SK-N-SH treated with all-trans-retinoic acid at 6 μM for 48 hours (cell line): ENCODE data around the gene GTF2IRD1.

Experiments used
- ARNTL ChIP-seq: fragments of 450-650 bp; formaldehyde crosslinking; IDR thresholded peaks from 2 replicates; pipeline ENCODE4 v1.5.0; 2020; ENCODE audit warnings: low read depth, mild to moderate bottlenecking, moderate library complexity, borderline replicate concordance
- BACH2 ChIP-seq: fragments of 250-450 bp; sonication (Bioruptor Pico); IDR thresholded peaks from 2 replicates; pipeline ENCODE4 v1.9.0; 2021; ENCODE audit warnings: mild to moderate bottlenecking, borderline replicate concordance
- ESRRG ChIP-seq: fragments of 250-450 bp; sonication (Bioruptor Pico); IDR thresholded peaks from 2 replicates; pipeline ENCODE4 v1.6.1; 2021; ENCODE audit warnings: mild to moderate bottlenecking
- GLIS3 ChIP-seq: fragments of 250-450 bp; sonication (Bioruptor Pico); IDR thresholded peaks from 2 replicates; pipeline ENCODE4 v1.5.0; 2020; ENCODE audit warnings: mild to moderate bottlenecking, moderate library complexity
- TCF4 ChIP-seq: fragments of 250-450 bp; sonication (Bioruptor Pico); IDR thresholded peaks from 2 replicates; pipeline ENCODE4 v1.8.0; 2021; ENCODE audit warnings: mild to moderate bottlenecking, moderate library complexity, borderline replicate concordance
- ZFP3 ChIP-seq: fragments of 250-450 bp; sonication (Bioruptor Pico); IDR thresholded peaks from 2 replicates; pipeline ENCODE4 v1.5.0; 2020; ENCODE audit warnings: mild to moderate bottlenecking, moderate library complexity
- ZFP30 ChIP-seq: fragments of 450-650 bp; formaldehyde crosslinking; IDR thresholded peaks from 2 replicates; pipeline ENCODE4 v1.5.0; 2022; ENCODE audit warnings: mild to moderate bottlenecking, moderate library complexity
- ZNF565 ChIP-seq: fragments of 450-650 bp; formaldehyde crosslinking; conservative IDR thresholded peaks from 2 replicates; pipeline ENCODE4 v1.5.0; 2020; ENCODE audit warnings: low read depth, mild to moderate bottlenecking, moderate library complexity
- ZNF8 ChIP-seq: fragments of 450-650 bp; formaldehyde crosslinking; IDR thresholded peaks from 2 replicates; pipeline ENCODE4 v1.5.0; 2020; ENCODE audit warnings: mild to moderate bottlenecking, moderate library complexity
- TF ChIP-seq, protein P1 (sequence below): fragments of 250-450 bp; sonication (Bioruptor Pico); IDR thresholded peaks from 2 replicates; pipeline ENCODE4 v1.5.0; 2020; ENCODE audit warnings: mild to moderate bottlenecking, moderate library complexity
- TF ChIP-seq, protein P2 (sequence below): fragments of 250-450 bp; sonication (Bioruptor Pico); IDR thresholded peaks from 2 replicates; pipeline ENCODE4 v1.8.0; 2020; ENCODE audit warnings: mild to moderate bottlenecking, moderate library complexity, borderline replicate concordance

DNA sequence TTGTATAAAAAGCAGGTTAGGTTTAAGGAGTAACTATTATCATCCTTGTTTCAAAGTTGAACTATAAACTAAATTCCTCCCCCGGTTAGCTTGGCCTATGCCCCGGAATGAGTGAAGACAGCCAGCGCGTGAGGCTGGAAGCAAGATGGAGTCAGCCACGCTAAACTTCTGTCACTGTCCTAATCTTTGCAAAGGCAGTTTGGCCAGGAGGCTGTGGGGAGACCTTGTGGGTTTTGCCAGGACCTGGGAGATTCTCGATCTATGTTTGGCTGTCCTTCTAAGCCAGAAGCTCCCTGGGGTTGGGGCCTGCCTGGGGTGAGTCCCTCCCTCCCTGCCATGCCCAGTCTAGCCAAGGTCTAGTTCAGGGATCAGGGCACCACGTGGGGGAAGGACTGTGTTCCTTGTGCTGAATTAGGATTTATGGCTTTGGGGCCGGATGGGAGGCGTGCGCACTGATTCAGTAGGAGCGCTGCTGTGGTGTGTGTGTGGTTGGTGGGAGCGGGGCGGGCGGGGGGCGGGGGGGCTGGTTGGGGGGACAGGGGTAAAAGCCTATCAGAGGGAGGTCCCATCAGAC lies 871 bp upstream of the GTF2IRD1 start:
- TF ChIP-seq TCF4 (CRISPR knock-in tag) (no peak), BACH2 (CRISPR knock-in tag) (no peak; the same call in 1 of the 2 replicates), ARNTL (no peak), ZNF565 (no peak), GLIS3 (CRISPR knock-in tag) (no peak), ZFP30 (CRISPR knock-in tag) (no peak), ZFP3 (peak; percentile 68; the same call in 1 of the 2 replicates), ZNF8 (CRISPR knock-in tag) (no peak), ESRRG (CRISPR knock-in tag) (no peak)
- TF ChIP-seq, protein P1, sequence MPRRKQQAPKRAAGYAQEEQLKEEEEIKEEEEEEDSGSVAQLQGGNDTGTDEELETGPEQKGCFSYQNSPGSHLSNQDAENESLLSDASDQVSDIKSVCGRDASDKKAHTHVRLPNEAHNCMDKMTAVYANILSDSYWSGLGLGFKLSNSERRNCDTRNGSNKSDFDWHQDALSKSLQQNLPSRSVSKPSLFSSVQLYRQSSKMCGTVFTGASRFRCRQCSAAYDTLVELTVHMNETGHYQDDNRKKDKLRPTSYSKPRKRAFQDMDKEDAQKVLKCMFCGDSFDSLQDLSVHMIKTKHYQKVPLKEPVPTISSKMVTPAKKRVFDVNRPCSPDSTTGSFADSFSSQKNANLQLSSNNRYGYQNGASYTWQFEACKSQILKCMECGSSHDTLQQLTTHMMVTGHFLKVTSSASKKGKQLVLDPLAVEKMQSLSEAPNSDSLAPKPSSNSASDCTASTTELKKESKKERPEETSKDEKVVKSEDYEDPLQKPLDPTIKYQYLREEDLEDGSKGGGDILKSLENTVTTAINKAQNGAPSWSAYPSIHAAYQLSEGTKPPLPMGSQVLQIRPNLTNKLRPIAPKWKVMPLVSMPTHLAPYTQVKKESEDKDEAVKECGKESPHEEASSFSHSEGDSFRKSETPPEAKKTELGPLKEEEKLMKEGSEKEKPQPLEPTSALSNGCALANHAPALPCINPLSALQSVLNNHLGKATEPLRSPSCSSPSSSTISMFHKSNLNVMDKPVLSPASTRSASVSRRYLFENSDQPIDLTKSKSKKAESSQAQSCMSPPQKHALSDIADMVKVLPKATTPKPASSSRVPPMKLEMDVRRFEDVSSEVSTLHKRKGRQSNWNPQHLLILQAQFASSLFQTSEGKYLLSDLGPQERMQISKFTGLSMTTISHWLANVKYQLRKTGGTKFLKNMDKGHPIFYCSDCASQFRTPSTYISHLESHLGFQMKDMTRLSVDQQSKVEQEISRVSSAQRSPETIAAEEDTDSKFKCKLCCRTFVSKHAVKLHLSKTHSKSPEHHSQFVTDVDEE (CRISPR knock-in tag) = peak; percentile 63; the same call in 1 of the 2 replicates
- TF ChIP-seq, protein P2, sequence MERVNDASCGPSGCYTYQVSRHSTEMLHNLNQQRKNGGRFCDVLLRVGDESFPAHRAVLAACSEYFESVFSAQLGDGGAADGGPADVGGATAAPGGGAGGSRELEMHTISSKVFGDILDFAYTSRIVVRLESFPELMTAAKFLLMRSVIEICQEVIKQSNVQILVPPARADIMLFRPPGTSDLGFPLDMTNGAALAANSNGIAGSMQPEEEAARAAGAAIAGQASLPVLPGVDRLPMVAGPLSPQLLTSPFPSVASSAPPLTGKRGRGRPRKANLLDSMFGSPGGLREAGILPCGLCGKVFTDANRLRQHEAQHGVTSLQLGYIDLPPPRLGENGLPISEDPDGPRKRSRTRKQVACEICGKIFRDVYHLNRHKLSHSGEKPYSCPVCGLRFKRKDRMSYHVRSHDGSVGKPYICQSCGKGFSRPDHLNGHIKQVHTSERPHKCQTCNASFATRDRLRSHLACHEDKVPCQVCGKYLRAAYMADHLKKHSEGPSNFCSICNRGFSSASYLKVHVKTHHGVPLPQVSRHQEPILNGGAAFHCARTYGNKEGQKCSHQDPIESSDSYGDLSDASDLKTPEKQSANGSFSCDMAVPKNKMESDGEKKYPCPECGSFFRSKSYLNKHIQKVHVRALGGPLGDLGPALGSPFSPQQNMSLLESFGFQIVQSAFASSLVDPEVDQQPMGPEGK = no peak
